B cell (primary cell): ENCODE results near the gene ACKR2. TPM values are rescaled to one million over a fixed set of nuclear protein-coding genes. Genes with fewer than 3 reads are reported as not detected.

Source experiments
- ATAC-seq: fragments of 200-7000 bp; cut with Tn5 transposase; one replicate; pipeline ENCODE4 v1.10.0; 2021; ENCODE audit warnings: low read depth, mild to moderate bottlenecking, moderate number of reproducible peaks, moderate library complexity
- CTCF ChIA-PET: fragments of 350-600 bp; sonication (Branson Sonifier 250); formaldehyde crosslinking; loops from one replicate; lab custom pipeline; 2021; ENCODE audit warnings: antibody characterized with exemption, inconsistent platforms; lab: Charles Lee
- POLR2A ChIA-PET: fragments of 350-600 bp; sonication (Branson Sonifier 250); formaldehyde crosslinking; loops from one replicate; lab custom pipeline; 2021; ENCODE audit warnings: antibody characterized with exemption; lab: Charles Lee
- DNase-seq: peaks from one replicate; pipeline ENCODE4 v3.0.0; 2013
- H2AFZ ChIP-seq: 2 replicates; pipeline ENCODE4 v1.6.1; 2012; ENCODE audit warnings: mild to moderate bottlenecking, low read depth, low read length; ENCODE audit not compliant: insufficient read depth, poor library complexity, severe bottlenecking
- H3K27ac ChIP-seq, 2 donors: 1 replicate in 1 of 2; 2 replicates in 1 of 2; pipeline ENCODE4 v1.5.1; 2012 to 2013; ENCODE audit warnings: low read length in 2 of 2, mild to moderate bottlenecking in 2 of 2, moderate library complexity in 1 of 2
- H3K27me3 ChIP-seq, 4 experiments: fragments of 200-600 bp in 1 of 4; sonication (generic) in 1 of 4; replicated peaks in 1 of 4; 1 replicate in 2 of 4; 2 replicates in 2 of 4; pipeline versions ENCODE4 v1.6.1 to v1.7.0; 2013 to 2016; ENCODE audit warnings: low read length in 3 of 4, mild to moderate bottlenecking in 2 of 4, mixed read lengths in 1 of 4, moderate library complexity in 1 of 4; ENCODE audit not compliant: insufficient read depth in 4 of 4, control insufficient read depth in 3 of 4; ENCODE audit errors: control extremely low read depth in 1 of 4
- H3K36me3 ChIP-seq, 2 experiments: replicated peaks in 1 of 2; 1 replicate in 1 of 2; 2 replicates in 1 of 2; pipeline versions ENCODE4 v1.6.1 to v1.7.1; 2013; ENCODE audit warnings: low read length in 1 of 2; ENCODE audit not compliant: insufficient read depth in 2 of 2, control insufficient read depth in 1 of 2; ENCODE audit errors: control extremely low read depth in 1 of 2, extremely low read depth in 1 of 2
- H3K4me1 ChIP-seq, 2 donors: fragments of 200-600 bp in 1 of 2; sonication (generic) in 1 of 2; 1 replicate in 1 of 2; 2 replicates in 1 of 2; pipeline versions ENCODE4 v1.5.1 to v1.6.1; 2013 to 2017; ENCODE audit warnings: low read length in 2 of 2; ENCODE audit not compliant: control insufficient read depth in 2 of 2, insufficient read depth in 2 of 2
- H3K4me2 ChIP-seq: replicated peaks from 2 replicates; pipeline ENCODE3; 2012; ENCODE audit warnings: mild to moderate bottlenecking, low read depth, low read length; ENCODE audit not compliant: poor library complexity, severe bottlenecking
- H3K4me3 ChIP-seq, 5 experiments: fragments of 200-600 bp in 1 of 5; sonication (generic) in 1 of 5; 1 replicate in 3 of 5; 2 replicates in 2 of 5; pipeline versions ENCODE4 v1.5.1 to v1.7.0; 2011 to 2016; ENCODE audit warnings: low read length in 4 of 5, mild to moderate bottlenecking in 4 of 5, low read depth in 2 of 5, control low read depth in 1 of 5, moderate library complexity in 1 of 5; ENCODE audit not compliant: insufficient read depth in 1 of 5; ENCODE audit errors: control extremely low read depth in 1 of 5, extremely low read depth in 1 of 5
- H3K79me2 ChIP-seq: fragments of 200-600 bp; sonication (generic); one replicate; pipeline ENCODE4 v1.6.0; 2016; ENCODE audit warnings: low read length; ENCODE audit not compliant: control insufficient read depth, insufficient read depth
- H3K9ac ChIP-seq: fragments of 200-600 bp; sonication (generic); 2 replicates; pipeline ENCODE4 v1.6.1; 2017; ENCODE audit warnings: mild to moderate bottlenecking, low read length, moderate library complexity
- H3K9me3 ChIP-seq, 3 donors: one replicate each; pipeline versions ENCODE4 v1.6.1 to v1.7.1; 2013; ENCODE audit warnings: low read length in 2 of 3; ENCODE audit not compliant: control insufficient read depth in 2 of 3, insufficient read depth in 1 of 3; ENCODE audit errors: control extremely low read depth in 1 of 3
- H4K20me1 ChIP-seq: 2 replicates; pipeline ENCODE4 v1.6.0; 2012; ENCODE audit warnings: mild to moderate bottlenecking, low read length; ENCODE audit not compliant: insufficient read depth, control insufficient read depth, poor library complexity, severe bottlenecking
- H3K27ac Mint-ChIP-seq: one replicate; pipeline ENCODE4 v1.8.0; 2021; ENCODE audit warnings: mixed read lengths
- H3K27me3 Mint-ChIP-seq: one replicate; pipeline ENCODE4 v1.8.0; 2021; ENCODE audit warnings: mixed read lengths
- H3K4me1 Mint-ChIP-seq: one replicate; pipeline ENCODE4 v1.8.0; 2021; ENCODE audit warnings: mixed read lengths
- H3K4me3 Mint-ChIP-seq: one replicate; pipeline ENCODE4 v1.8.0; 2021; ENCODE audit warnings: mixed read lengths
- H3K9me3 Mint-ChIP-seq: one replicate; pipeline ENCODE4 v1.8.0; 2022; ENCODE audit warnings: mixed read lengths; ENCODE audit not compliant: insufficient read depth
- EZH2 ChIP-seq: IDR thresholded peaks from 2 replicates; pipeline ENCODE4 v1.6.1; 2012; ENCODE audit warnings: borderline replicate concordance, low read depth, mild to moderate bottlenecking, moderate library complexity, low read length; ENCODE audit not compliant: insufficient read depth, poor library complexity, severe bottlenecking
- WGBS: methylation state at CpG from one replicate; pipeline ENCODE4 v1.1.5; 2013; ENCODE audit warnings: missing lambda C conversion rate; ENCODE audit not compliant: insufficient coverage; 5-methylcytosine and 5-hydroxymethylcytosine counted together
- intact Hi-C: fragments of 100-400 bp; cut with micrococcal nuclease; formaldehyde crosslinking; loops from one replicate; pipeline ENCODE4 v1.10.0; 2022
- polyA plus RNA-seq: library from polyadenylated mRNA; depleted of rRNA; stranded (reverse); fragments of >200 nt; gene quantifications from 2 replicates; pipeline ENCODE4 v1.2.3, GENCODE V29; 2012
- small RNA-seq: library from RNA; depleted of rRNA; stranded (forward); fragments of <200 nt; gene quantifications from one replicate; pipeline ENCODE3, GENCODE V24; 2012; ENCODE audit warnings: low replicate concordance, low read depth; ENCODE audit not compliant: insufficient read length
- total RNA-seq, 2 donors: library from RNA; stranded (reverse); fragments of 120-200 nt in 1 of 2; gene quantifications; 1 replicate in 1 of 2; 2 replicates in 1 of 2; pipeline versions ENCODE4 v1.2.3 to v1.2.4, GENCODE V29; 2013 to 2022
- TF ChIP-seq, protein P1 (sequence below): fragments of 200-600 bp; IDR thresholded peaks from one replicate; pipeline ENCODE4 v1.8.0; 2022; ENCODE audit warnings: antibody characterized with exemption, mild to moderate bottlenecking

Gene ACKR2
- total and polyA plus RNA-seq, 2 donors (not counting 1 experiment from before 2014, with no cell fraction given) = 0.31 to 1.7 TPM

DNA sequence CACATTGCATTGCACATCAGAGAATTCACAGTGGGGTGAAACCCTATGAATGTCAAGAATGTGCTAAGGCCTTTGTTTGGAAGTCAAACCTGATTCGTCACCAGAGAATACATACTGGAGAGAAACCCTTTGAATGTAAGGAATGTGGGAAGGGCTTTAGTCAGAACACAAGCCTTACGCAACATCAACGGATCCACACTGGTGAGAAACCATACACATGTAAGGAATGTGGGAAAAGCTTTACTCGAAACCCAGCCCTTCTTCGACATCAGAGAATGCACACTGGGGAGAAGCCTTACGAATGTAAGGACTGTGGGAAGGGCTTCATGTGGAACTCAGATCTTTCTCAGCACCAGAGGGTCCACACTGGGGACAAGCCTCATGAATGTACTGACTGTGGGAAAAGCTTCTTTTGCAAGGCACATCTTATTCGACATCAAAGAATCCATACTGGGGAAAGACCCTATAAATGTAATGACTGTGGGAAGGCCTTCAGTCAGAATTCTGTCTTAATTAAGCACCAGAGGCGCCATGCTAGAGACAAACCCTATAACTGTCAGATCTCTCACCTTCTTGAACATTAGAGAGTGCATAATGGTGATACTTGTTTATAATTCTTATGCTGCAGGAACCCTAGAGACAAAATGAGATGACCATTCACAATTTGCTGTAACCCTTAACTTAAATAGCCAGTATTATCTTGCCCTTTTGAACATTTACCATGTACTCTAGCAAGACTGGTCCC, 105.7 kb downstream of the ACKR2 start:
- no peak for ATAC-seq
- Histone ChIP-seq H3K4me1 (no peaks in the 10 kb centered on the region), H3K79me2 (no peaks in the 10 kb centered on the region), H3K27ac (no peak overlapping the region), H4K20me1 (no peaks in the 10 kb centered on the region), H3K27me3 (peaks cover 0 to 2% (median 0%) of the 10 kb centered on the region in 4 experiments), H3K36me3 (no peaks in the 10 kb centered on the region), H3K9me3 (peaks cover 6 to 34% (median 21%) of the 10 kb centered on the region in 3 donors), H3K9ac (no peak overlapping the region), H2AFZ (no peak overlapping the region), H3K4me2 (no peak overlapping the region), H3K4me3 (no peak overlapping the region)
- Mint-ChIP-seq H3K27me3 (peaks cover 9% of the 10 kb centered on the region), H3K4me3 (no peak overlapping the region), H3K4me1 (no peaks in the 10 kb centered on the region), H3K27ac (no peak overlapping the region), H3K9me3 (peaks cover 30% of the 10 kb centered on the region)
- no peak for TF ChIP-seq EZH2
- TF ChIP-seq, protein P1, sequence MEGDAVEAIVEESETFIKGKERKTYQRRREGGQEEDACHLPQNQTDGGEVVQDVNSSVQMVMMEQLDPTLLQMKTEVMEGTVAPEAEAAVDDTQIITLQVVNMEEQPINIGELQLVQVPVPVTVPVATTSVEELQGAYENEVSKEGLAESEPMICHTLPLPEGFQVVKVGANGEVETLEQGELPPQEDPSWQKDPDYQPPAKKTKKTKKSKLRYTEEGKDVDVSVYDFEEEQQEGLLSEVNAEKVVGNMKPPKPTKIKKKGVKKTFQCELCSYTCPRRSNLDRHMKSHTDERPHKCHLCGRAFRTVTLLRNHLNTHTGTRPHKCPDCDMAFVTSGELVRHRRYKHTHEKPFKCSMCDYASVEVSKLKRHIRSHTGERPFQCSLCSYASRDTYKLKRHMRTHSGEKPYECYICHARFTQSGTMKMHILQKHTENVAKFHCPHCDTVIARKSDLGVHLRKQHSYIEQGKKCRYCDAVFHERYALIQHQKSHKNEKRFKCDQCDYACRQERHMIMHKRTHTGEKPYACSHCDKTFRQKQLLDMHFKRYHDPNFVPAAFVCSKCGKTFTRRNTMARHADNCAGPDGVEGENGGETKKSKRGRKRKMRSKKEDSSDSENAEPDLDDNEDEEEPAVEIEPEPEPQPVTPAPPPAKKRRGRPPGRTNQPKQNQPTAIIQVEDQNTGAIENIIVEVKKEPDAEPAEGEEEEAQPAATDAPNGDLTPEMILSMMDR = no peak
- CTCF ChIA-PET = no interaction called here
- POLR2A ChIA-PET = no interaction called here
- WGBS = 99% methylated on average over 6 of the region's 8 CpGs
- intact Hi-C loops = no loop called here
- DNase-seq = no peak

Small RNA genes within 50 kb of the gene (small RNA-seq; reads per million reads assigned to genes)
- gene CCDC13 = not detected

Other genes starting within 250 kb of the ACKR2 start
- 44.8 and 51.4 TPM in 2 replicates for gene SEC22C, start 227.5 kb upstream of the ACKR2 start, total RNA-seq
- gene SEC22C, start 227.5 kb upstream of the ACKR2 start, polyA plus RNA-seq = 19.2 and 30.6 TPM in 2 replicates
- gene SS18L2, start 218.6 kb upstream of the ACKR2 start, total RNA-seq = 42.0 and 50.8 TPM in 2 replicates
- 69.4 and 91.7 TPM in 2 replicates for gene SS18L2, start 218.6 kb upstream of the ACKR2 start, polyA plus RNA-seq
- 227 and 233 TPM in 2 replicates for gene NKTR, start 208.8 kb upstream of the ACKR2 start, total RNA-seq
- gene NKTR, start 208.8 kb upstream of the ACKR2 start, polyA plus RNA-seq = 58.0 and 106 TPM in 2 replicates
- gene ZBTB47, start 155.7 kb upstream of the ACKR2 start, total RNA-seq = 1.6 TPM in 2 replicates
- 0.09 and 0.34 TPM in 2 replicates for gene ZBTB47, start 155.7 kb upstream of the ACKR2 start, polyA plus RNA-seq
- gene KLHL40, start 123.9 kb upstream of the ACKR2 start, total RNA-seq = not detected in 2 replicates
- gene KLHL40, start 123.9 kb upstream of the ACKR2 start, polyA plus RNA-seq = not detected in 2 replicates
- gene HHATL, start 106.6 kb upstream of the ACKR2 start, total RNA-seq = not detected in 2 replicates
- gene HHATL, start 106.6 kb upstream of the ACKR2 start, polyA plus RNA-seq = not detected in 2 replicates
- gene CCDC13, start 36.2 kb upstream of the ACKR2 start, total RNA-seq = 1.9 and 2.5 TPM in 2 replicates
- 0.53 and 1.5 TPM in 2 replicates for gene CCDC13, start 36.2 kb upstream of the ACKR2 start, polyA plus RNA-seq
- gene HIGD1A, start 5.0 kb upstream of the ACKR2 start, total RNA-seq = 16.5 and 18.4 TPM in 2 replicates
- 14.2 and 19.3 TPM in 2 replicates for gene HIGD1A, start 5.0 kb upstream of the ACKR2 start, polyA plus RNA-seq
- not detected in 2 replicates for gene CYP8B1, start 66.4 kb downstream of the ACKR2 start, total RNA-seq
- not detected in 2 replicates for gene CYP8B1, start 66.4 kb downstream of the ACKR2 start, polyA plus RNA-seq
- 0.34 and 0.42 TPM in 2 replicates for gene ZNF662, start 96.7 kb downstream of the ACKR2 start, total RNA-seq
- gene ZNF662, start 96.7 kb downstream of the ACKR2 start, polyA plus RNA-seq = 0.12 and 0.22 TPM in 2 replicates
- gene GASK1A, start 169.9 kb downstream of the ACKR2 start, total RNA-seq = 0.15 TPM in 1 of 2 replicates, not detected in the other
- gene GASK1A, start 169.9 kb downstream of the ACKR2 start, polyA plus RNA-seq = 0.17 TPM in 1 of 2 replicates, not detected in the other